NT2/D1 (cell line): ENCODE measurements around the gene CATSPERZ.

Source experiments
- SUZ12 ChIP-seq: IDR thresholded peaks from 2 replicates; pipeline ENCODE4 v1.6.1; 2011; ENCODE audit not compliant: insufficient read length, insufficient read depth; ENCODE audit errors: extremely low read depth
- YY1 ChIP-seq: IDR thresholded peaks from 2 replicates; pipeline ENCODE4 v1.6.1; 2011; ENCODE audit not compliant: insufficient read length, insufficient read depth
- ZNF274 ChIP-seq: IDR thresholded peaks from 2 replicates; pipeline ENCODE4 v1.6.1; 2011; ENCODE audit warnings: mild to moderate bottlenecking, low read depth, low read length

- no peak for TF ChIP-seq ZNF274
- TF ChIP-seq YY1, result no peak
- no peak for TF ChIP-seq SUZ12
These were observed 24.3 kb upstream of the CATSPERZ start for GRCh38 chr11:64275841-64276240.
